COLO668 (cell line): ENCODE results near the gene SLC24A3.
"Not testable (repeated sequence)": the region's sequence is repeated elsewhere in the genome, so short reads cannot be mapped to it uniquely, and the experiment has no call there.

Source experiments
- DNase-seq: peaks from one replicate; lab custom pipeline; 2025; ENCODE audit not compliant: unreplicated experiment; lab: John Stamatoyannopoulos, UW

SLC24A3 gene

GRCh38 chr20:19616081-19616480 lies 403.6 kb downstream of the SLC24A3 start:
- DNase-seq: no peak

DNA sequence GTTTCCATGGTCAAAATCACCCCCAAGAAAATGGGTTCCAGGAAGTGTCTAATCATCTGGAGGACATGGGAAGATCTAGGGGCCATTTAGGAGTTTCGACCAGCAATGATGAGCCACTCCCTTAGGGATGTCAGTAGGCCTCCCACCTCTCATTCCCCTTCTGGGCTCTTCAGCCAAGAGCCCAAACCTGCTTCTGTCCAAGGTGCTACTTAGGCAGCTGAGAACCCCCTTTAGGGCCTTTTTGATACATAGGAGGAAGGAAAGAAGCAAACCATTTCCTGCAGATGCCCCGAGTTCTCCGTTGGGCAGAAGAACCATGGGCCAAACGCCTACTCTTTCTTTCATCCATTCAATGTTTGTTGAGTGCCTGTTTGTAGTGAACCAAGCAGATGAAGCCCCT lies 404.2 kb downstream of the SLC24A3 start:
- no peak for DNase-seq

- DNase-seq: no peak
These were observed 404.8 kb downstream of the SLC24A3 start for GRCh38 chr20:19617256-19617655.

- DNase-seq: no peak
These were observed 406.3 kb downstream of the SLC24A3 start for GRCh38 chr20:19618711-19619110.

GRCh38 chr20:19619904-19620430 lies 407.5 kb downstream of the SLC24A3 start:
- no peak for DNase-seq

GRCh38 chr20:19620446-19620845 lies 408.0 kb downstream of the SLC24A3 start:
- no peak for DNase-seq

DNA sequence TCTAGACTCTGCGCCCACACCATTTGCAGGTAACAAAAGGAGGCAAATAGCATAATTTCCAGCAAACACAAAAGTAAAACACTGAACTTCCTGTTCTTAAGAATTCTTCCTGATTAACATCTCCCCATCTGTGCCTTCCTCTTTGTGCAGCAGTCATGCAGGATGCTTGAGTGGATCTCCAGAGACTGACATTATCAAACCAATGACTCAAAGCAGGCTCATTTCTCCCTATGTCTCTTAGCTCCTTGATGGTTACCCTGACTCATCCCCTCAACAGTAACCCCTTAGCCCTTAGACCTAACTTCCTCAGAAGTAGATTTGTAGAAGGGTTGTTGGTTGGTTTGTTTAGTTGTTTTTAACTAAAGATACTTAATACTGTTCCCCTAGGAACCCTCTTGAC lies 408.6 kb downstream of the SLC24A3 start:
- no peak for DNase-seq

GRCh38 chr20:19624221-19624965 lies 412.0 kb downstream of the SLC24A3 start:
- DNase-seq: no peak

DNA sequence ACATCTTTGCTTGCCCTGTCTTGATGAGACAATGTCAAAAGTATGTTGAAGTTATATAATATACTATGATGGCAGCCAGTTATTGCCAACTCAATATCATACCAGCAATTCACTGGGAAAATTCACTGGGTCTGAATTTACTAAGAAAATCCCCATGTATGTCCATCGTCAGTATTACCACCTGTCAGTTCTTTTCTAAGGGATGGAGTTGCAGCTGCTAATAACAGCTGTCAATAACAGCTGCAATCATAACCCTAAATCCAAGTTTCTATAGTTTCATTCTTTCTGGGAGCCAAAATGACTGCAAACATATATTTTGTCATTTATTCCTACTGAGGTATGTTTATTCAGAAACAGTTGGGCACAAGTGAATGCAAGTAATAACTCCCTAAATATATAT lies 413.0 kb downstream of the SLC24A3 start:
- DNase-seq: no peak

DNA sequence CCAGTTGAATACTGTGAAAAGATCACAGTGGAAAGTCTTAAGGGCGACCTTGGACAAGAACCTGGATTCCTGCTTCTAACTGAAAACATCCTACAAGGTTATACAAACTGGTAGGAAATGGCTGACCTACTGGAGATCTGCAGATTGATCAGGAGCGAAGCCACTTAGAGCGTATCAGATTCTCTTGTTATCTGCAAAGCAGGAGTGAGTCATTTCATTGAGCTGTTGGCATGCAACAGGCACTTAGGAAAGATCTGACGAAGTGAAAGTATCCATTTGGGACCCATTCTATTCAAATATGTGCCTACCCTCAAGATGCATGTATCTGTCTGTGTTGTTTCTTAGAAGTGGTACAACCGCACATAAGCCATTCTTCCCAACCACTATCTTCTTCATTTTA lies 414.5 kb downstream of the SLC24A3 start:
- DNase-seq: no peak

GRCh38 chr20:19628570-19629134 lies 416.2 kb downstream of the SLC24A3 start:
- DNase-seq: peak; percentile 58

DNA sequence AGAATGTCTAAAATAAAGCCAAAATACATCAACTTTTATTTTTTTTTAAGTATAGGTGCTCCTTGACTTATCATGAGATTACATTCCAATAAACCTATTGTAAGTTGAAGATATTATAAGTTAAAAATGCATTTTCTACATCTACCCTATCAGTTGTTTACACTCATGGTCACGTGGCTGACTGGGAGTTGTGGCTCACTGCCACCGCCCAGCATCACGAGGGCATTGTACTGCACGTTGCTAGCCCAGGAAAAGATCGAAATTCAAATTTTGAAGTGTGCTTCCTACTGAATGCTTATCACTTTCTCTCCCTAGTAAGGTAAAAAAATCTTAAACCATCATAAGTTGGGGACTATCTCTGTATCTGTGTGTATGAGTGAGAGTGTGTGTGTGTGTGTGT lies 419.0 kb downstream of the SLC24A3 start:
- DNase-seq: no peak

DNA sequence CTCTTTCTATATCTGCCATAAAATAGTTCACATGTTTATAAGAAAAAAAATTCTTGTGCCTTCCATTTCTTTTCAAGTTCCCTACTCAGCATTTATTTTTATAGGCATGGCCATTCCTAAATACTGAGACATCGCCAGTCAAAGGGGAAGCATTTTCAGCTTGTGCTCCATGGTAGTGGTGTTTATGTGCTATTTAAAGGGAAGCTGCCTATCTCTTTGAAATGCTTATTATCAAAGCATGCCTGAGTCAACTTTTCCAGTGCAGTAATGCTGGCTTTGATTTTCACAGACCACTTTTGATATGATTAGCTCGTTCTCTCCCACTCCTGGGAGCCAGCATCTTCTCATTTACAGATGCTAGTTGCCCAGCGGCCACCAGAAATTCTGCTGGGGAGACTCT lies 421.5 kb downstream of the SLC24A3 start:
- no peak for DNase-seq

DNA sequence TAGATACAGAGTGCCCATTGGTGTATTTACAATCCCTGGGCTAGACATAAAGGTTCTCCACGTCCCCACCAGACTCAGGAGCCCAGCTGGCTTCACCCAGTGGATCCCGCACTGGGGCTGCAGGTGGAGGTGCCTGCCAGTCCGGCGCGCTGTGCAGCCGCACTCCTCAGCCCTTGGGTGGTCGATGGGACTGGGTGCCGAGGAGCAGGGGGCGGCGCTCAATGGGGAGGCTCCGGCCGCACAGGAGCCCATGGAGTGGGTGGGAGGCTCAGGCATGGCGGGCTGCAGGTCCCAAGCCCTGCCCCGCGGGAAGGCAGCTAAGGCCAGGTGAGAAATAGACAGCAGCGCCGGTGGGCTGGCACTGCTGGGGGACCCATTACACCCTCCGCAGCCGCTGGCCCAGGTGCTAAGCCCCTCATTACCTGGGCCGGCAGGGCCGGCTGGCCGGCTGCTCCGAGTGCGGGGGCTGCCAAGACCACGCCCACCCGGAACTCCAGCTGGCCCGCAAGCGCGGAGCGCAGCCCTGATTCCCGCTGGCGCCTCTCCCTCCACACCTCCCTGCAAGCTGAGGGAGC lies 427.1 kb downstream of the SLC24A3 start:
- not testable (repeated sequence) for DNase-seq

DNA sequence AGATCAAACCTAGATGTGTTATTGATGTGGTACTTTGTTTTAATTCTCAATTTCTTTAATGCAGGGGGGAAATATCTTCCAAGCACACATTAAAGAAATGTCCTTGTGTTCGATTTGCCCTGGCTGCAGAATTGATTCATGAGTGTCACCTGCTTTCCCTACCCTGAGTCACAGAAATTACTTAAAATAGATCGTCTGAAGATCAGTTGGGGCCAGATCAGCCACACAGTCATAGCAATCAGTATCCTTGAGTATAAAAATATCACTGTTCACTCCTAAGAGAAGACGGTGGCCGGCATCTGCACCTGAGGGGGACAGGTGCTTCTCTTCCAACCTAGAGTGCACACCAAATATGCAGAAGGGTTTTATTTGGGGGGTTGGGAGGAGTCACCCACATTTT lies 430.4 kb downstream of the SLC24A3 start:
- DNase-seq: no peak

- no peak for DNase-seq
These were observed 431.6 kb downstream of the SLC24A3 start for GRCh38 chr20:19644085-19644484.

- DNase-seq: no peak
These were observed 434.5 kb downstream of the SLC24A3 start for GRCh38 chr20:19646963-19647362.

- no peak for DNase-seq
These were observed 435.6 kb downstream of the SLC24A3 start for GRCh38 chr20:19648024-19648423.

DNA sequence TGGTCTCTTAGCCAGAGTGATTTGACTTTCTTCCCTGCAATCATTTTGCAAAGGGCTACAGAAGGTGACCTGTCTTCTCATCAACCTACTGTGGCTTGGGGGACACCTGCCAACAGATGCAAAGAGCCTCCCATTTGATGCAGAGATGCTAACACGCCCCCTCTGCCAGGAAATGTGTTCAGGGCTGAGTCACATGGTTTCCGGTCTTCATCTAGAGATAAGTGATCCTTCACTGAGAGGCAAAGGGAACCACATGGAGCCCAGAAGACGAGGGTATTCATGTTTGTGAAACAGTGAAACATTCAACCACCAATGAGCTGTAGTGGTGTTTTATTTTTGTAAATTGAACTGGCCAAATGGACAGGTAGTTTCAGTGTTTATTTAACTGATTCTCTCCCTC lies 436.6 kb downstream of the SLC24A3 start:
- no peak for DNase-seq

DNA sequence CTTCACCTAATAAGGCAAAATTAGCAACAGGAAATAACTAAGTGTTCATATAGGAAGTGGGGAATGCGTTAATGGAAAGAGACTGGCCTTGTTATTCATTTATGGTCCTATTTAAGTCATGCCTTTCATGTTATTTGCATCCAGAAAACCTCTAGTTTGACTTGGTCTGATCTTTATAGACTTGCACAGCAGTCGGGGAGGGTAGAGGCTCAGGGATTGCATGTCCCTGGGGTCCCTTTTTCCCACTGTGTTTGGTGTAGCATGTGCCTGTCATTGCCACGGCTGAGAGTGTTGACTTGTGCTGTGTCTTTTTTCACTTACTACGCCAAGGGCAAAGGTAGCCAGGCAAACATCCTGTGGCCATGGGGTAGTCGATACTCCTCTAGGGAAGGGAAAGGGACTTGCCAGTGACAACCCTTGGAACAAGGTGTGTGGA lies 440.2 kb downstream of the SLC24A3 start:
- no peak for DNase-seq

GRCh38 chr20:19653327-19653726 lies 440.9 kb downstream of the SLC24A3 start:
- DNase-seq: no peak

DNA sequence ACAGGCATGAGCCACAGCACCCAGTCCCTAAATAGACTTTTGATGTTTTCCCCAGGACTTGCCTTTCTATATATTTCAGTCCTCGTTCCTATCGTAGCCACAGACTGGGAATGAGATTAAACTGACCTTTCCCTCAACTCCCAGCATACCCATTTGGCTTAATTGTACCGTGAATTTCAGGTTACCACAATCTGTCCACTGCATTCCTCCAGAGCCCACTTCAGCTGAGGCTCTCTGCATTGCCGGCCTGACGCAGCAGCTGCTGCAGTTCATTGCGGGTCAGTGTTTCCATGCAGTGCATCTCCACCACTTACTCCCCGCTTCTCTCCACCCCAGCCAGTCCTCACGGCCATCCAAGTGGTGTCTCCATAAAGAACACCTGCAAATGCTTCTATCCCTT lies 442.5 kb downstream of the SLC24A3 start:
- no peak for DNase-seq
